ENCODE results near the gene DOK5.

Gene DOK5

DNA sequence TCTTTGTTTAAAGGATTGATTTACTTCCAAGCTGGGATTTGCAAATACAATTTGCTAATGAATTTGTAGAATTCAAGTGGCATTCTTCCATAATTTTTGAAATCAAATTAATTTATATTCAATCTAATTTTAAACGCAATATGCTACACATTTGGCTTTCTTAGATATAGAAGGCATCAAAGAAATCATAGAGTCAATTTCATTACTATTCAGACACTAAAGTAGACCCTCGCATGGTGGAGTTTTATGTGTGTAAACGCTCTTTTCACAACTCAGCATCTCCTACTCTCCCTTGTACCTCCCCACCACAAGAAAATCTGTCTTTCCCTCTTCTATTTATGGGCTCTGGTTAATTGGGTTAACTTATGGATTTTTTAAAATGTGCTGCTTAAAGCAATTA, 144.3 kb downstream of the DOK5 start:
- DNase-seq = no peak

DNA sequence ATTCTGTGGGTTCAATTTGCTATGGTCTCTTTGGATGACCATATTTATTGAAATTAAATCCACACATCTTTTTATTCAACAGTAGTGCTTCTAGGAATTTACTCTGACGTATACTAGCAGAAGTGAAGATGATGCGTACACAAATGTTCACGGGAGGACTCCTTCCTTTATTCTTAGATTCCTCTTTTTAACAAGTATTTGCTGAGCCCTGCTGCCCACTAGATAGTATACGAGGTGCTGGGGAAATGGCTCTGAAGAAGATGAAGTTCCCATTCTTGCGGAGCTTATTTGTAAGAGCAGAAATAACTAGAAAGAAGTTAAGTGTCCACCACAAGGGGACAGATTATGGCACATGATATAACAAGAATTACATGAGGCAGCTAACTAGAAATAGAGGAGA, 145.2 kb downstream of the DOK5 start:
- DNase-seq = no peak

DNA sequence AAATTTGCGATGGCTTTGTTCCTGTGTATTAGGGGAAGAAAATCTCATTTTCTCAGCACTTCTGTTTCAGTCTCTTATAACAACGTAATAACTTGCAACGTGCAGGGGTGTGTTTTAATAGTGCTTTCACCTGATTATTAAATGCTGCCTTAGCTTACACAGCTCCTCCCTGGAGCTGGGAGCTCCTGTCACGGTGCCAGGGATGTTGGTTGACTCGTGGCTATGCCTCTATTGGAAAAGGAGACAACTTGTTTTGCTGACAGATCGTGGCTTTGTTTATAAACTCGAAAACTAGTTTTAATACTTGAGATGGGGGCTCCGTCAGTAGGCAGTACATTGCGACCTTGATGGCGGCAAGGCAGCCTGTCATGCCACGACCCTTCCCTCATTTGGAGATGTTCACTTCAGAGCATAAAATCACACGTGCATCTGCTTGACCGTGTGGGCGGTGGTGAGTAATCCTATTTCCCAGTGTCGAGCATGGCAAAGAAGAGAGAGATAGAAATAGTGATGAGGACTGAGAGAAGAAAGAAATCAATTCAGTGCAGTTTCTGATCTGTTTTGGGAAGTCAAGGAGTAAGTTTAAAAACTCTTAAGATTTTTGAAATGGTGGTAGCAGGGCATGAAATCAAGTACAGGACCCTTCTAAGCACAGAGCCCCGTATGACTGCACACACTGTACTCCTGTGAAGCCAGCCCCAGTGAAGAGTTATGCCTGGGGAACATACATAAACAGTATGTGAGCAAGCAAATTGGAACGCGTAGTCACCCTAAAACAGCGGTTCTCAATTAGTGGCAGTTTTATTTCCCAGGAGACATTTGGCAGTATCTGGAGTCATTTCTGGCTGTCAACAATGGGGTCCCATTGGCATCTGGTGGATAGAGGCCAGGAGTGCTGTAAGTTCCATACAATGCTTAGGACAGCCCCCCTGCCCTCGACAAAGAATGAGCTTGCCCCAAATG, 147.2 kb downstream of the DOK5 start:
- DNase-seq = no peak

DNA sequence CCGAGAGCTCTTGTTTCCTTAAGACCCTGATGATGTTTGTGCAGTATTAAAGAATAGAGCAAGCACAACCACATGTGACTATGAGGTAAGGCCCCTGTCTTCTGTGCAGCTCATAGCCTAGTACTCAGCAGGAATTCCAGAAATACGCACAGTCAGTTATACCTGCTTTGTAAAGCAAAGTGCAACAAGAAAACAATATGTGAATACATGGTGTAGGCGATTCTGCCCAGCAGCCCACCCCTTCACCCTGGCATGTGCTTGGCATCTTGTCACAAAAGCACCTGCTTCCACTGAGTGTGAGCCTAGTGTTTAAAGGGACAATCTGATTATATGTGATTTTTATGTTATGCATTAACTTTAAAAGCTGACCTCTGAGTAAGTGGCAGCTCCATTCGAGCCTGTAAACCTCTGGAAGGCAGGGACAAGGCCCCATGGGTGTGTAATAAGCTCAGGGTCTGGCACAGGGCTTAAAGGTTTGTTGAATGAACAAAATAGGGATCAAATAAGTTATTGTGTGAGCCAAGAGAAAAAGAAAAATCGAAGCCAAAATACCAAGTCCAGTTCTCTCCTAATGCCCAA, 148.7 kb downstream of the DOK5 start:
- no peak for DNase-seq

DNA sequence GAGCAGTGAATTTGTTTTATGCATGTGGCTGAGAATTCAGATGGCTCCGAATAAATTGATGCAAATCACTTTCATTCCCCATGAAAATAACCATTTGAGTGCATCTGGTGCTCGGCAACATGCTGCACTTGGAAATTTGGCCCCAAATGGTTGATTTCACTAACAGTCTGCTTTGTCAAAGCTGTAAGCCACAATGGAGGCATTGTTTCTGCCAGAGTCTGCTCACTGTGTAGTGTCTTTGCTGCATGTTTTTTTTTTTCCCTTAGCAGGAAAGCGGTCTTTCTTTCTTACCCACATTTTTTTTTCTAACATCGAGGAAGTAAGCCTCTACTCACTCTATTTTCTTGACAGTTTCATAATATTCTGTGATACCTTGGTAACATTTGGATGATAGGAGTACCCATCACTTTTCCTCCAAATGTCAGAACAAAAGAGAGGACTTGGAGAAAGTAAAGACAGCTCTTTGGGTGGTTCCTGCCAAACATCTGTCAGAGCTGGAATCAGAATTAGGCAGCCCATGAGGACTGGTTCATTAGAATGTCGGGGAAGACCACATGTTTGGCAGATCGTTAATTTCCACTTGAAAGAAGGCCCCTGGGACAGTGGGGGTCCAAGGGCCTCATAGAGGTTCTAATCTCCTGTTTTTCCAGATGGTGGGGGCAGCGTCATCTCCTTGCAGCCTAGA, 149.5 kb downstream of the DOK5 start:
- DNase-seq = no peak

DNA sequence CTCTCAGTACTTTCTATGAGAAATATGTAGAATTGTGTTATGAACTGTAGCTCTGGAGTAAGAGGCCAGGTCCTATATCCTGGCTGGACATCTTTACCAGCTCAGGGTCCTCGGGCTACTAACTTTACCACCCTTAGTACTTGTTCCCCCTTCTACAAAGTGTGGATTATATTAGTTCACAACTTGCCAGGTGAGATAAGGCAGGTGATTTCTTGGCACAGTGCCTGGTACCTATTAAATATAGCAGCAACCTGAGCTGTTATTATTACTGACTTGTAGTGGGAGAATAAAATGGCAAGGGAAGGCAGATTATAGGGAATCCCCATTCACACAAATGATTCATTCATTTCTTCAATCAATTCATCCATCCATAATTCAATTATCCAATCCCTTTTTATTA, 150.1 kb downstream of the DOK5 start:
- no peak for DNase-seq

DNA sequence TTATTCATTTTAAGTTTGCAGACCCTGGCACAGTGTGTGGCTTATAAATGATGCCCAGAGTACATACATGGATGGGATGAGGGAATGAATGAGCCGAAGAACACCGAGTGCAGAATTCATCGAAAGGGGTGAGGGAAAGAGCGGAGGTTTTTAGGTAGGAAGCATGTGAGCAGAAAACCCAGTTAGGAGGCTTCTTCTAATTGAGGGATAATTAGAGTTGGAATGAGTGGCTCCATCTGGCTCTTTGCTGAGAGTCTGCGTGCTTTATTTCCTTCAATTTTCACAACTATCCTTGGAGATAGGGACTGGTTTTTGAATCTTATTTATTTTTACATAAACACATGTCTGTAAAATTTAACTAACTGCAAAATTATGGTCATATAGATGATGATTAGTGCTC, 150.7 kb downstream of the DOK5 start:
- no peak for DNase-seq

DNA sequence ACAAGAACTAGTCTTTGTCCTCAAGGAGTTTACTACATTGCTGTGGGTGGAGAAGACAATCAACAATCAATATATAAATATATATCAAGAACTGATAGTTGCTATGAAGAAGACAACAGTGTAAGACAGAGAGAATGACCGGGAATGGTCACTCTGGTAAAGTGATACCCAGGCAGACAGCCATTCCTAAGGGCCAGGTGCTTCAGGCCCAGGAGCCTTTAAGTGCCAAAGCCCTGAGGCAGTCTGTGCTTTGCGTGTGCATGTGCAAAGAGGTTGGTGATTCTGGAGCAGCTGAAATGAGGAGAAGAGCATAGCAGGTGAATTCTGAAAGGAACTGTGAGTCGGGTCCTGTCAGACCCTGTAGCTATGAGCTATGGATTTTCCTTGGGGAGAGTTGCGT, 154.2 kb downstream of the DOK5 start:
- no peak for DNase-seq

DNA sequence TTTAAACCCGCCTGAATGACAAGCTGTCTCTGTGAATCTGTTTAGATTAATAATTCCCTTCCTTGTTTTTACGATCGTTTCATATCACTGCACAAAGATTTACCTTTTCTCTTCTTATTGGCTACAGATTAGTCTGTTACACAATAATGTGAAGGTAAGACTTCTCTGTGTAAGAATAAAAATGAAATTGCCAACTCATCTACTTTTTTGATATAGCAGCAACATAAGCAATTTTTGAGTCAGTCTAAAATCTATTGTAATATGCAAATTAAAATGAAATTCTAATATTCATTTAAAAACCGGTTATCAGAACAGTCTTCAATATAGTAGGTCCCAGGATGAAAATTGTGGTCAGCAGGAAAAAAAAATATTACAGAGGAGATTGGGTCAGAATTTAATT, 155.2 kb downstream of the DOK5 start:
- DNase-seq = no peak

DNA sequence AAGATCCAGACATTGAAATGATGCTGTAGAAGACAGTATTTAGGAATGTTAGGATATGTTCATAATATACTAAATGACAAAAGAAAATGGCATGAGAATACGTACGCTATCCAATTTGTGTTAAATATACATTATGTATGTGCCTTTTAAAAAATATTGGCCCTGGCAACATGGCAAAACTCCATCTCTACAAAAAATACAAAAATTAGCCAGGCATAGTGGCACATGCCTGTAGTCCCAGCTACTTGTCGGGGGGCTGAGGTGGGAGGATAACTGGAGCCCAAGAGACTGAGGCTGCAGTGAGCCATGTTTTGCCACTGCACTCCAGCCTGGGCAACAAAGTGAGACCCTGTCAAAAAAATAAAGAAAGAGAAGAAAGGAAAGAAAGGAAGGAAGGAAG, 155.7 kb downstream of the DOK5 start:
- DNase-seq = no peak

DNA sequence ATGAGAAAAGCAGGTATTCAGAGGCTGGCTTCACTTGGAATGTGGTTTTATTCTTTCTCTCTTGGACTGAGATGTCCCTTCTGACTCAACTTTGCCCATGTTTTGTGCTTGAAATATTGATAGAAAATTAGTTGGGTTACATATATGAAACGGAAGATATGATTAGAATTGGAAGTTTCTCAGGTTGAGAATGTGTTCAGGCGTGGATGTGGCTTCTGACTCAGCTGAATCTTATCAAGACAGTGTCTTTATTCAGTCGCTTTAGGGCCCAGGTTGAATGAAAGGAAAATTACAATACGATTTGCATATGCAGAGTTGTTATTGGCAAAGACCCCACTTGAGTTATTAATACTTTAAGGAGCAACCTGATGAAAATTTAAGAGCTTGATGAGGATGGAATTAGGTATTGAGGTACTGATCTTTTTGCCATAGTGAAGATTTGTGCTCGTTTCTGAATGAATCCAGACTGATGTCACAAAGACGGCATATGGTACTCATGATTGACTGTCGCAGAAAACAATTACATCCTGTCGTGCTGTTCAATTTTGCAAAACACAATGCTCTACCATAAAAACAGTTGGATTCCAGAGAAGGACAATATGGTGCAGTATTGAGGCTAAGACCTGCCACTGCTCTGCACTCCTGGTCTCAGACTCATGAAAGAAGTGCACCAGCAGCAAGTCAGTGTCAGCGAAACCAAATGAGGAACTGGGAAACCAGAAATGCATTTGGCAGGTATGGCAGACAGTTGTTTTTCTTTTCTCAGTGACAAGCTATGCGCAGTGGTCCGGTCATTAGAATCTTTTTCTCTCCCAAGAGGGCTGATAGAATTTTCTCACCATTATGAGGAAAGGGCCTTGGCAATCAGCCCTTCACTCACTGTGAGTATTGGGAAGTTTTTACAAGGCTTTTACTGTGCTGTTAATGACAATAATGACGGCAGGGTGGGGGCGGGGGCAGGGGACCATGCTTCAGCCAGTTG, 158.3 kb downstream of the DOK5 start:
- DNase-seq = no peak

DNA sequence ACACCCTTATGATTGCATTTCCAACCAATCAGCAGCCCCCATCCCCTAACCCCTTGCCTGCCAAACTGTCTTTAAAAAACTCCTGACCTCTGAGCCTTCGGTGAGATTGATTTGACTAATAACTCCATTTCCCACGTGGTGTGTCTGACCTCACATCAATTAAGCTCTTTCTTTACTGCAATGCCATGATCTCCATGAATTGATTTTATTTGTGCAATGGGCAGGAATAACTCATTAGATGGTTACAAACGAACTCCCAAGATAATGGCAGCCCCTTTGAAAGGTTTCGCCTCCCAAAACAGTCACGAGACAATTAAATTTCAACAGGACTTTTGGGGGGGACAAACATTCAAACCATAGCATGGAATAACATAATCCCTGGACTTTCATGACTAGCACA, 161.2 kb downstream of the DOK5 start:
- no peak for DNase-seq

DNA sequence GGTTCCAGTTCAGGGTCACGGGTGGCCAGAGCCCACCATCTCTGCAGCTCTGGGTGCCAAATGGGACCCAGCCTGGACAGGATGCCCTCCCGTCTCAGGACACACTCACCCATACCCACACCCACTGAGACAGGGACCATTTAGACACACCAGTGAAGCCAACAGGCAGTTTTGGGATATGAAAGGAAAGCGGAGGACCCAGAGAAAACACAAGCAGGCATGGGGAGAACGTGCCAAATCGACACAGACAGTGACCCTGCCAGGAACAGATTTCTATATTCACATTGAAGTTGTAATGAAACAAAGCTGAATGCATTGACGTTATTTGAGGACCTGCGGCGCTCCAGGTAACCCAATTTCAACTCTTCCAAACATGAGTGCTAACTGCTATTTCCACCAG, 164.5 kb downstream of the DOK5 start:
- DNase-seq = no peak

DNA sequence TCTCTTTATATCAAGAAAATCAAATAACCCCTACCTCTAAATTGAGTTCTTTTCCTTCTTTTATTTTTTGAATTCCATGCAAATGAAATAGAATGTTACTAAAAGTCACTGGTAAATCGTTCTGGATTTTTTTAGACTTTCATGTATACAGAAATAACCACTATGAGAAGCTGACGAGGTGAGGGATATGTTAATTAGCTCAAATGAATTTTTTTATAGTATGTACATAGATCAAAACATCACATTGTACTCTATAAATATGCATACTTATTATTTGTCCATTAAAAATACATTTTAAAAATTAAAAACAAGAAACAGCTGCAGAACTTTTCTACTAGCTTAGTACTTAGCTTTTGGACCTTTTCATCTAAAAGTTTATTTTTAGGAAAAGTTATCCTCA, 165.4 kb downstream of the DOK5 start:
- DNase-seq = no peak

DNA sequence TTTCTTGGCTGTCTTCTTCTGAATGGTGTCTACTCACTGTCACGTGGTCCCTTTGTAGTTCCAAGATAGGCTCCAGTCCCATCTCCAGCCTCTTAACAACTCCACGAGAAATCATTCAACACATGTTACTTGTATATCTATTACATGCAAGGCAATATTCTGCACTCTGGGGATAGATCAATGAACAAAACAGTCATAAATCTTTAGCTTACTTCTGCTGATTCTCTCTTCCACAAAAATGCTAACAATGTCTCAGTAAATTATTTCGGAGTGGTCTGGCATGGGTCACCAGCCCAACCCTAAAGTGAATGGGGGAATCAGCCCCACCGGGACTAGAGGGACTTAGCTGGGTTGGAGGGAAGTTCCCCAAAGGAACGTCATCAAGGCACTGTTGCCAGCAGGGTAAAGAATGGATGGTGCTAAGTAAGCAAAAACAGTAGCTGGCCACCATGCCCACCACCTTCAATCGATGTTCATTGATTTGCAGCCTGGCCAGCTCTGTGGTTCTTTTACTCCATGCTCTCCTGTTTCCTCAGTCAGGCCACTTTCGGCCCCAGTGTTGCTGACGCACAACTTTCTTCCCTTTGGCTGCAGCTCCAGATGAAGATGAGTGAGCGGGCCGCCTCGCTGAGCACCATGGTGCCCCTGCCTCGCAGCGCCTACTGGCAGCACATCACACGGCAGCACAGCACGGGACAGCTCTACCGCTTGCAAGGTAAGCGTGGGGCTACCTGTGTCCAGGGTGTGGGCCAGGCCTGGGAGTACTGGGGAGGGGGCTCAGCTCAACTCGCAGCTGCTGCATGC, 167.7 kb downstream of the DOK5 start:
- no peak for DNase-seq

DNA sequence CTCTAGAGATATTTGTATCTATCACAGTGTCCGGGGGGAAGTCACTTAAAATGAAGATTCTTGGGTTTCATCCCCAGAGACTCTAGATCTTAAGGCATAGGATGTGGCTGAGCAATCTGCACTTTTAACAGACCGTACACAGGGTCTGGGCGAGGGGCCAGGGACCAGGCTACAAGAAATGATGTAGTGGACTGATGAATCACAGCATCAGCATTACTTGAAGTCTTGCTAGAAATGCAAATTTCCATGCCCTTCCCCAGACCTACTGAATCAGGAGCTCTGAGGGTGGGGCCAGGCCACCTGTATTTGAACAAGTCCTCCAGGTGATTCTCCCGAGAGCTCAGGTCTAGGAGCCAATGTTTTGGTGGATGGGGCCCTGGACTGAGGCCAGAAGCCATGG, 168.4 kb downstream of the DOK5 start:
- no peak for DNase-seq

DNA sequence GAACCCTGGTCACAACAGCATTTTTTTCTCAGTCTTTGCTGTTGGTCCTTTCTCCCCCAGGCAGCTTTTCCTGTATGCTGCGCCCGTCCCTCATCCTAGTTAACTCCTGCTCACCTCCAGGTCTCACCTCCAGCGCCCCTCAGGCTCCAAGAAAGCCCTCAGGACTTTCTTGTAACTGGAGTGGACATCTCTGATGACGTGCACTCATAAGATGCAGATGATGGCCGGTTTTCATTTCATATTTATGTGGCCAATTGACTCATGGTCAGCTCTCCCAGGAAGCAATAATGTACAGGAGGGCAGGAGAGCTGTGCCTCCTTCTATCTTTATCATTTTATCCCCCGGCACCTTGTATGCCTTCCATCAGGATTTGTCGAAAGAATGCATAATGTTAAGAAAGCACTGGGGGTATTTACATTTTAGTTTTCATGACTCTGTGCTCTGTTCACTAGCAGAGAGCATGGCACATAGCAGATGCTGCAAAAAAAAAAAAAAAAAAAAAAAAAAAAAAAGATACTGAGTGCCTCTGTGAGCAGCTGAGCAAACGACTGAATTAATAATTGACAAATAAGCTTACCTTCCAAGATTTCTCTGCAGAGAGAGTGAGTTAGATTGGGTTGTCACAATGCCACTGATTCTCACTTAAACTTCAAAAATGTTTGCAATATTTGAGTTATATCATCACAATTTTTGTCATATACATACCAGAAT, 170.2 kb downstream of the DOK5 start:
- no peak for DNase-seq

DNA sequence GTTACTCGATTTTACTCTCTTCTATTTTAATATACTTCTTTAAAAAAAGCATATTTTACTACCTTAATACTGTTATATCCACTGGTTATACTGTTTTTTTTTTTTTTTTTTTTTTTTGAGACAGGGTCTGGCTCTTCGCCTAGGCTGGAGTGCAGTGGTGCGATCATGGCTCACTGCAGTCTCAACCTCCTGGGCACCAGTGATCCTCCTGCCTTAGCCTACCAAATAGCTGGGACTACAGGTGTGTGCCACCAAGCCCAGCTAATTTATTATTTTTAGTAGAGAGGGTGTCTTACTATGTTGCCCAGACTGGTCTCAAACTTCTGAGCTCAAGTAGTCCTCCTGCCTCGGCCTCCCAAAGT, 170.7 kb downstream of the DOK5 start:
- DNase-seq = no peak

DNA sequence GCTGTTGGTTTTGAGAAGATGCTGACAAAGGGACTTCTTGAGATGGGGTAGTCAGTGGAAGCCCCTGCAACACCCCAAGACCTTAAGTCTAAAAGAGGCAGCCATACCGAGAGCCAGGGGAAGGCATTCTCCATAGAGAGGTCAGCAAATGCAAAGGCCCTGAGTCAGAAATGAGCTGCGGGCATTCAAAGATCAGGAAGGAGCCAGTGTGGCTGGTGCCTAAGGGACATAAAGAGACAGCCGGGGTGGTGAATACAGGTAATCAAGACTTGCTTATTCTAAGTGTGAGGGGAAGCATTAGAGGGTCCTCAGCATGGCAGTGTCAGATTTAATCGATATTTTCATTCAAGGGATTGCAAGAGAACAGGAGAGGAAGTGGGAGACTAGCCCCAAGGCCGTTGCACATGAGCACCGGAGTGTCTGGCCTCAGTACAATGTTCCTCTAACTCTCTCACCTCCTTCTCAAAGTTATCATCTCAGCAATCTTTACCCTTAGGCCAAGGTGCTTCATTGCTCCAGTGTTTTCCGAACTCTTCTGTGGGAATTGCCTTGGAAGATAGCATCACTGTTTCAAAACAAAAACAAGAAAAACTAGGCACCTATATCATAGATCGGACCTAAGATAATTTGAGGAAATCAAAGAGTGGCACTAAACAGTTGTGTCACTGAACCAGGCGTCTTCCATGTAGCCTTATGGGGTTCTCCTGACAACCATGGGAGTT, 173.2 kb downstream of the DOK5 start:
- DNase-seq = no peak

DNA sequence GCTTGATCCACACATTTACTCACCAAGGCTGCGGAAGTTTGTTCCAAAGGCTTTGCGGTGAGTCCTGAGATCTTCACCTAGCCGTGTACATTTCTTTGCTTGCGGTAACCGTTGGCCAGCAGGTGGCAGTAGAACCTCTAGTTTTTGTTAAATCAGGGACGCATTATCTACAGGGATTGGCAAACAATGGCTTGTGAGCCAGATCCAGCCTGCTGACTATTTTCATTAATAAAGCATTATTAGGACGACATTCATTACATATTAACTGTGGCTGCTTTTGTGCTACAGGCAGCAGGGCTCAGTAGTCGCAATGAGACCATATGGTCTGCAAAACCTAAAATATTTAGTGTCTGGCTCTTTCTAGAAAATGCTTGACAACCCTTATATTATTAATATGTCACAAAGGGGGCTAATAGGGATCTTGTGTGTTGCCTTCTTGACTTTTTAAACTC, 174.1 kb downstream of the DOK5 start:
- DNase-seq = peak; percentile 85
